Endodermal cell (in vitro differentiated cells): Measurements from ENCODE around the gene MEX3A. TPM values are rescaled to one million over a fixed set of nuclear protein-coding genes. Genes with fewer than 3 reads are reported as not detected.

Experiments
- DNase-seq: peaks from one replicate; pipeline ENCODE4 v3.0.0-alpha.2; 2017
- H3K27ac ChIP-seq: 2 replicates; pipeline ENCODE4 v1.5.1; 2013; ENCODE audit warnings: mild to moderate bottlenecking, low read depth, low read length, moderate library complexity
- H3K27me3 ChIP-seq: 2 replicates; pipeline ENCODE4 v1.6.1; 2013; ENCODE audit warnings: mild to moderate bottlenecking, low read length, moderate library complexity; ENCODE audit not compliant: insufficient read depth, control insufficient read depth, poor library complexity, severe bottlenecking
- H3K36me3 ChIP-seq: 2 replicates; pipeline ENCODE4 v1.7.0; 2013; ENCODE audit warnings: mild to moderate bottlenecking, low read length, moderate library complexity; ENCODE audit not compliant: control insufficient read depth, insufficient read depth
- H3K4me1 ChIP-seq: one replicate; pipeline ENCODE4 v1.7.0; 2013; ENCODE audit warnings: low read length; ENCODE audit not compliant: control insufficient read depth, insufficient read depth
- H3K4me3 ChIP-seq: 2 replicates; pipeline ENCODE4 v1.5.1; 2013; ENCODE audit warnings: mild to moderate bottlenecking, low read length, moderate library complexity
- H3K9ac ChIP-seq: 2 replicates; pipeline ENCODE4 v1.6.1; 2013; ENCODE audit warnings: mild to moderate bottlenecking, low read length, moderate library complexity; ENCODE audit not compliant: poor library complexity, severe bottlenecking; ENCODE audit errors: extremely low read depth
- H3K9me3 ChIP-seq: 2 replicates; pipeline ENCODE4 v1.6.1; 2013; ENCODE audit warnings: mild to moderate bottlenecking, low read length, moderate library complexity; ENCODE audit not compliant: control insufficient read depth
- H3K27ac Mint-ChIP-seq: 2 replicates; pipeline ENCODE4 v1.8.0; 2020; ENCODE audit warnings: mixed read lengths
- H3K27me3 Mint-ChIP-seq: 2 replicates; pipeline ENCODE4 v1.8.0; 2021; ENCODE audit warnings: mild to moderate bottlenecking, mixed read lengths; ENCODE audit not compliant: insufficient read depth
- H3K36me3 Mint-ChIP-seq: 2 replicates; pipeline ENCODE4 v1.8.0; 2020; ENCODE audit warnings: low read depth, mixed read lengths
- H3K4me1 Mint-ChIP-seq: 2 replicates; pipeline ENCODE4 v1.8.0; 2020; ENCODE audit warnings: mixed read lengths
- H3K4me3 Mint-ChIP-seq: 2 replicates; pipeline ENCODE4 v1.8.0; 2020; ENCODE audit warnings: mild to moderate bottlenecking, moderate library complexity, mixed read lengths
- H3K9me3 Mint-ChIP-seq: 2 replicates; pipeline ENCODE4 v1.8.0; 2020; ENCODE audit warnings: mild to moderate bottlenecking, mixed read lengths
- CTCF ChIP-seq: fragments of 200-600 bp; sonication (generic); conservative IDR thresholded peaks from 2 replicates; pipeline ENCODE4 v1.5.0; 2021; ENCODE audit warnings: antibody characterized with exemption, mild to moderate bottlenecking
- WGBS, 2 experiments: methylation state at CpG; one replicate each; pipeline versions ENCODE4 v1.1.5 to v1.1.7; 2013; ENCODE audit warnings: missing lambda C conversion rate in 2 of 2, mixed read lengths in 1 of 2; ENCODE audit not compliant: insufficient coverage in 1 of 2, insufficient read length in 1 of 2; 5-methylcytosine and 5-hydroxymethylcytosine counted together
- total RNA-seq, 2 donors: library from RNA; stranded (reverse); fragmentation: NEBNext Ultra II Directional in 1 of 2; extraction: Animal tissue kit (Norgen Biotek cat#: 25700) in 1 of 2; gene quantifications; 2 replicates in 1 of 2; 3 replicates in 1 of 2; pipeline ENCODE4 v1.2.1, GENCODE V29; 2021

MEX3A gene
- total RNA-seq, 2 donors from 2014 or later: 91.8 to 94.3 TPM

- peak overlapping the region; percentile 93 for H3K4me3 Mint-ChIP-seq
- Histone ChIP-seq H3K27me3 (no peaks in the 10 kb centered on the region), H3K36me3 (peaks cover 14% of the 10 kb centered on the region), H3K4me3 (no peak overlapping the region), H3K9me3 (no peaks in the 10 kb centered on the region), H3K9ac (no peak overlapping the region), H3K27ac (no peak overlapping the region), H3K4me1 (no peaks in the 10 kb centered on the region)
- no peak for TF ChIP-seq CTCF
- no peaks in the 10 kb centered on the region for H3K27me3 Mint-ChIP-seq
- no peaks in the 10 kb centered on the region for H3K9me3 Mint-ChIP-seq
- H3K27ac Mint-ChIP-seq: no peak overlapping the region
- H3K36me3 Mint-ChIP-seq: peaks cover 11% of the 10 kb centered on the region
- no peak for DNase-seq
- H3K4me1 Mint-ChIP-seq: peaks cover 27% of the 10 kb centered on the region
- 91% methylated on average over 1 of the region's 1 CpG; no CpG with 5 or more reads in 1 of the 2 experiments for WGBS, 2 experiments
These were observed 25.9 kb downstream of the MEX3A start for GRCh38 chr1:156056326-156056849.

DNA sequence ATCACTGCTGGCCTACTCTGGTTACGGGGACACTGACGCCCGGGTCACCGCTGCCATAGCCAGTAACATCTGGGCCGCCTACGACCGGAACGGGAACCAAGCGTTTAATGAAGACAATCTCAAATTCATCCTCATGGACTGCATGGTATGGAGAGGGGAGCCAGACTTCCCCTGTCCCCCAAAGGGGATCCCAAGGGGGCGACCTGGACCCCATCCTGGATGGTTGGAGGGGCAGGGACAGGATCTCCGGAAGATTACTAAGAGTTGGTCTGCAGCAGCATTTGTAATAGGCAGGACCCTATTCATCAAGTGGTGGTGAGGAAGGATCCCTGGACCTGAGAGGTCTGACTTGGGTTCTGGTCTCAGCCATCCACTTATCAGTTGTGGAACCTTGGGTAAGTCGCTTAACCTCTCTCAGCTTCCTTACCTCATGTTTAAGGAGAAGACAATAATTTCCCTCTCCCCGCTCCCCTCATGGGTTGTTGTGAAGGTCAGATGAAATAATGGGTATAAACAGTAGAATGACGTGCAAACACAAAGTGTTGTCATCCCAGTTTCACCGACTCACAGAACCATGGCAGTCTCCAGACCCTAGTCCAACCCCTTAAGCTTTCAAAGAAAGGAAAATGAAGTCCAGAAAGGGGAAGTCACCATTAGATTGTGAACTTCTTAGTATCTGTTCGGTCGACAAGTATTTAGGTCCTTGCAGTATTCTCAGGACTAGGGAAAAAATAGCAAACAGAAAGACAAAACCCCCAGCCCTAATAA is 26.8 kb downstream of the MEX3A start:
- no peaks in the 10 kb centered on the region for H3K9me3 Mint-ChIP-seq
- H3K9ac ChIP-seq: peak overlapping the region; percentile 94
- no peaks in the 10 kb centered on the region for H3K4me1 ChIP-seq
- peak overlapping the region; percentile 96 for H3K4me3 ChIP-seq
- peaks cover 15% of the 10 kb centered on the region for H3K36me3 Mint-ChIP-seq
- no peak overlapping the region for H3K27ac ChIP-seq
- no peaks in the 10 kb centered on the region for H3K27me3 ChIP-seq
- no peak for TF ChIP-seq CTCF
- DNase-seq: no peak
- peaks cover 25% of the 10 kb centered on the region for H3K4me1 Mint-ChIP-seq
- WGBS, 2 experiments: 13 to 32% methylated on average over 12 to 17 of the region's 17 CpGs
- peaks cover 19% of the 10 kb centered on the region for H3K36me3 ChIP-seq
- H3K4me3 Mint-ChIP-seq: peak overlapping the region; percentile 93
- H3K27ac Mint-ChIP-seq: peak overlapping the region; percentile 97
- H3K9me3 ChIP-seq: no peaks in the 10 kb centered on the region
- no peaks in the 10 kb centered on the region for H3K27me3 Mint-ChIP-seq

GRCh38 chr1:156054500-156055280 is 27.6 kb downstream of the MEX3A start, which contains the start of gene LAMTOR2:
TSS of gene LAMTOR2 (plus strand) at chr1:156054782. CDS start at chr1:156054890, 108 bp downstream.
- Histone ChIP-seq H3K36me3 (peaks cover 27% of the 10 kb centered on the region), H3K27me3 (no peaks in the 10 kb centered on the region), H3K9ac (peak within 1 kb of the TSS; percentile 94), H3K9me3 (no peaks in the 10 kb centered on the region), H3K4me3 (peak within 1 kb of the TSS; percentile 96), H3K27ac (peak within 1 kb of the TSS; percentile 100), H3K4me1 (peaks cover 4% of the 10 kb centered on the region)
- no peaks in the 10 kb centered on the region for H3K9me3 Mint-ChIP-seq
- peak within 1 kb of the TSS; percentile 93 for H3K4me3 Mint-ChIP-seq
- H3K27me3 Mint-ChIP-seq: no peaks in the 10 kb centered on the region
- DNase-seq: peak; percentile 100
- peaks cover 20% of the 10 kb centered on the region for H3K36me3 Mint-ChIP-seq
- peaks cover 31% of the 10 kb centered on the region for H3K4me1 Mint-ChIP-seq
- TF ChIP-seq CTCF: no peak
- peak within 1 kb of the TSS; percentile 97 for H3K27ac Mint-ChIP-seq
- WGBS, 2 experiments: 0% methylated on average over 33 to 53 of the region's 53 CpGs
